HG03108 (cell line): ENCODE results near the gene POMT2.
"Not testable (repeated sequence)": the region's sequence is repeated elsewhere in the genome, so short reads cannot be mapped to it uniquely, and the experiment has no call there.

Experiments used
- ATAC-seq: cut with Tn5 transposase; IDR thresholded peaks from one replicate; pipeline ENCODE4 v1.9.1; 2021; ENCODE audit warnings: moderate library complexity; ENCODE audit not compliant: unreplicated experiment

POMT2 gene

GRCh38 chr14:77324816-77325745, 4.4 kb upstream of the POMT2 start:
- ATAC-seq = no peak

- ATAC-seq = no peak
Measured at GRCh38 chr14:77324289-77324688, 3.6 kb upstream of the POMT2 start.

- ATAC-seq = no peak
Measured at GRCh38 chr14:77323571-77323970, 2.9 kb upstream of the POMT2 start.

DNA sequence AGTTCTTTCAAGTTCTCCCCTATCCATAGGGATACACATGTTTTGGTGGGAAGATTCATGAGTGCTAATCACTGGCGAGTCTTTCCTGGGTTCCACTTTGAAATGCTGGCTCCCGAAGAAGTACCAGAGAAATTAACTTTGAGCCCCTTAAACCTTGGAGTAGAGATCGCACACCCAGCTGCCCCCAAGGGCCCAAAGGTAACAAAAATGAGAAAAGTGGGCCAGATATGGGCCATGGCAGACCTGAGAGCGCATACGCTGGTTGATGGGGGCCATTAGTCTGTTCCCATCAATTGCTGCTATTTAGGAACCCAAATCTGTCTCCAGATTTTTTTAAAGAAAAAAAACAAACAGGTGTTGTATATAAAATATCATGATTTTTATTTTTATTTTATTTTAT, 2.3 kb upstream of the POMT2 start:
- no peak for ATAC-seq

DNA sequence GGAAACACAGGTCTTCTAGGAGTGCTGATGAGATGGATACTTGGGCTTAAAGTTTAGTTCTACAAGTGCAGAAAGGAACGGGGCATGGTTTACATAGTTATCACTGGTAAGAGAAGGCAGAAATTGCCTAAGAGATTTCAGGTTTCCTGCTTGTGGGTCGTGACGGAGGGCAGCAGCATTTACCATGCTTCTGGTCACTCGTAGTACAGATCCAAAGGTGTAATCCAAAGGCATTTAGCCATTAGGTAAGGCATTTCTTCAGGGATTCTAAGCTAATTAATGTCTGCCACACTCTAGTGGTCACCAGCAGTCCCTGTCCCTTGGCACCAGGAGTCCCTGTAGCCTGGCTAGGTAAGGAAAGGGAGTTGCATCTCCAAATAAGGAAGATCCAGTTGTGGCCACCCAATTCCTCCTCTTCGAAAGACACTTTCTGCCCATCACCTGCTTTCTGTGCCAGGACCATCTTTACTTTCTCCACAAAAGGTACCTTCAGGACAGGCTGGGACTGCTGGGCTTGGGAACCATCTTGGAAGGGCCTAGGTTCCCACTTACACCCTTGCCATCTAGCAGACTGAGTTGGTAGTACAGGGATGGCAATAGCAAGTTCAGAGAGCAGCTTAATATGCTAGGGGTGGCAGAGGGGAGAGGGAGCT, 1.7 kb upstream of the POMT2 start:
- ATAC-seq = no peak

DNA sequence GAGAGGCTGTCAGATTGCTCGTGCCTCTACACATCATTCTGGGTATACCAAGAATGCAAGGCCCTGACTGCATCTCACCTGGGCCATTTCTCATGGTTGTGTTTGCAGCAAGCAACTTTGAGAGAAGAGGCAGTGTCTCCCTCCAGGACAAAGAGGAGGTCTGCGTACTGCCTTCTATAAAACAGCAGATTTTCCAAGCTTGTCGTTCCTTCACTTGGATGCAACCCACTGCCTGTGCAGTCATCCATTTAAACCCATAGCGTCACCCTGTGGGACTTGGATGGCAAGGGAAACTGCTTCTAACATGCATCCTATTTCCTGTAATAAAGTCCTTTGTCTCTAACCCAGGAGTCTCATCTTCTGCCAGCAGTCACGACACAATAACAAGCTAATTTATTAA, 1.3 kb downstream of the POMT2 start:
- no peak for ATAC-seq

- ATAC-seq = not testable (repeated sequence)
Measured at GRCh38 chr14:77318756-77319155, 1.9 kb downstream of the POMT2 start.

- ATAC-seq = no peak
Measured at GRCh38 chr14:77318006-77318553, 2.6 kb downstream of the POMT2 start.

DNA sequence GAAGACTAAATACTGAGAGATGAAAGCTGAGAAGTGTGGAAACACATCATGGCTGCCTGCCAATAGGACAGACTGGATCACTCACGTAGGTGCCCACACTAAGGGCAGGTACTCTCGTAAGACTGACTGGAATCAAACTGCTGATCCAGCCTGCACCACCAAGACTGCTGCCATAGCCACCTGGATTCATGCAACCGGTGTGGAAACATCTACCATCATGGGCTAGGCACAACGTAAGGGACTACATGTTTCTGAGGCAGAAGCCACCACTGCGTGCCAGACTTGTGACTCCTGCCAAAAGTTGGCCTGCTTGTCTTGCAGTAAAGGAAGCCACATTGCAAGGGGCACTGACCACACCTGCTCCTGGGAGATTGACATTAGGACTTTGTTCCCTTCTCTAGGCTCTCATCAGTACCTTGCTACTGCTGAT, 3.8 kb downstream of the POMT2 start:
- no peak for ATAC-seq

GRCh38 chr14:77316195-77316505, 4.5 kb downstream of the POMT2 start:
- no peak for ATAC-seq

GRCh38 chr14:77314539-77315457, 5.9 kb downstream of the POMT2 start:
- ATAC-seq = no peak

DNA sequence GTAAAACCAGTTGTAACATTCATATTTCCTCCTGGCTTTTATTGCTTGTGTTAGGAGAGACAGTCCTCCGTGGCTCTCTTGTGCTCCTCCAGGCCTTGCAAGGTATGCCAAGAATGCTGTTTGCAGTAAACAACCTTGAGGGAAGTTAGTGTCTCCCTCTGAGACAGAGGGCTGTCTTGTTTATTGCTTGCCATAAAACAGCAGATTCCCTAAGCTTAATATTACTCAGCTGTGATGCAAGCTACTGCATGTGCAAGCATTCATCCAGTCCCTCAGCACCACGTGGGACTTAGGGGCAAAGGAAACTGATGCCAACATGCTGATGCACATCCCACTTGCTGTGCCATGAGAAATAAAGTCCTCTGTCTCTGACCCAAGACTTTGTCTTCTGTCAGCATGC, 6.6 kb downstream of the POMT2 start:
- ATAC-seq = no peak

GRCh38 chr14:77313371-77313770, 7.3 kb downstream of the POMT2 start:
- ATAC-seq = no peak

DNA sequence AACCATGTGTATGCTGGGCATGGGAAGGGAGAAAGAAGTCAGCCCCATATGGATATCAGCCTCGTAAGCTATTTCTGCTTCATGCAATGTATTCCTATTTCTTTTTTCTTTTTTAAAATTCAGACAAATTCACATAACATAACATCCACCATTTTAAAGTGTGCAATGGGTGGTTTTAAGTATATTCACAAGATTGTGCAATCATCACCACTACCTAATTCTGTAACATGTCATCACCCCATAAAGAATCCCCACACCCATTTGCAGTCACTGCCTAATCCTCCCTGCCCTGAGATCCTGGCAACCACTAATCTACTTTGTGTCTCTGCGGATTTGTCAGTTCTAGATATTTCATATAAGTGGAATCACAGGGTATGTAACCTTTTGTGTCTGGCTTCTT, 9.5 kb downstream of the POMT2 start:
- ATAC-seq = no peak

GRCh38 chr14:77310026-77310425, 10.7 kb downstream of the POMT2 start:
- ATAC-seq = no peak

DNA sequence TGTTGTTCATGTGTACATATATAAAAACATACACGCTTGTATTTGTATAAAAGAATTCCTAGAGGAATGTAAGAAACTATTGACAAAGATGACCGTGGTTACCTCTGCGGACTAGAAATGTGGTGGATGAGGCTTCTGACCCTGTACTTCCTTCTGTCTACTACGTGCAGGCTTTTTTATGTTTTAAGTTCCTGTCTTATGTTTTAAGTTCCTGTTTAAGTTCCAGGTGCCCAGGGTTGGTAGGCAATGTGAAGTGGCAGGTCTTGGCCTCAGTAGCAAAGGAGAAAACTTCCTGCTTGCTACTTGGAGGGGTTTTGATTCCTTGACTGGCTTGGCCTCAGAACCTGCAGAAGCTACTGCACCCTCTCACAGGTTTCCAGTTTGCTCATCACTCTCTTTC, 11.6 kb downstream of the POMT2 start:
- no peak for ATAC-seq

DNA sequence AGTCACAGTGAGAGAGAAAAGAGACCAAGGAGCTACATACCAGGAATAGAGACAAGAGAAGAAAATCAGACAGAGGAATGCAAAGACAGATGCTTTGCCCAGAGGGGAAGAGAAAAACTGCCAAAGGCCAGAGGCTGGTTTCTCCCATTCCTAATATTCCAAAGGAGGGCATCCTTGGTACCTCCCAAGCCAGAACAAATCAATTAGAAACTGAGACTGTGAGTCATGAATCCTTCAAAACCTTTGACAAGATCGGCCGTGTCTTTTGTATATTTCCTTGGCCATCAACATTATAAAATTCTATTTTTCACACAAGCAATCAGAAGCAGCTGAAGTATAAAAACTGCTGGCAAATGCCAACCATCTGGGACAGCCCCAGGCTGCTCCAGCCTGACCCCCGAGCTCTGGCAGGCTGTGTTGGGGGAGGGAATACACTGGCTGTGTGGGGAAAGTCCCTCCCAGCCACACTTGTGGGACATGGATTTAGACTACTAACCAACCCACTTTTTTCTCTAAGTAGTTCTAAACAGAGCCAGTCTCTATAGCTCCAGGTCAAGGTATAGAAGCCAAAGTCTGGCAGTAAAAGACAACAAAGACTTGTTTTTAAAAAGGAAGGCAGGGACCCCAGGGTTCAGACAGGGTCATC, 13.7 kb downstream of the POMT2 start:
- ATAC-seq = no peak

- ATAC-seq = no peak
Measured at GRCh38 chr14:77306416-77306815, 14.3 kb downstream of the POMT2 start.

- no peak for ATAC-seq
Measured at GRCh38 chr14:77305696-77306095, 15.0 kb downstream of the POMT2 start.

- no peak for ATAC-seq
Measured at GRCh38 chr14:77303417-77304156, 17.1 kb downstream of the POMT2 start.
